H1 (cell line): ENCODE measurements around the gene CYSRT1. TPM values are rescaled to one million over a fixed set of nuclear protein-coding genes. Genes with fewer than 3 reads are reported as not detected.
A peak's percentile ranks its signal among the peaks of the same experiment; 100 is the strongest.

Source experiments
- CTCF ChIA-PET: fragments of 300-600 bp; sonication (Branson Sonifier 250); formaldehyde crosslinking; loops from one replicate; lab custom pipeline; 2021; ENCODE audit not compliant: partially characterized antibody; lab: Charles Lee
- POLR2A ChIA-PET: fragments of 300-600 bp; sonication (Branson Sonifier 250); formaldehyde crosslinking; loops from one replicate; lab custom pipeline; 2021; ENCODE audit warnings: inconsistent platforms; ENCODE audit not compliant: partially characterized antibody; lab: Charles Lee
- DNase-seq, 2 experiments: peaks; one replicate each; pipeline versions ENCODE4 v3.0.0 to v3.0.0-alpha.2; 2010 to 2022; ENCODE audit warnings: low spot score in 2 of 2, low read depth in 1 of 2, mixed read lengths in 1 of 2
- FAIRE-seq: peaks from 2 replicates; lab custom pipeline; 2011; peaks lifted over from hg19 to GRCh38; lab: Jason Lieb, UNC
- H2AFZ ChIP-seq: 2 replicates; pipeline ENCODE4 v1.8.1; 2012; ENCODE audit warnings: low read length, inconsistent platforms
- H2AK5ac ChIP-seq: 2 replicates; pipeline ENCODE4 v1.6.1; 2013; ENCODE audit warnings: low read depth, low read length
- H2BK120ac ChIP-seq: replicated peaks from 2 replicates; pipeline ENCODE3; 2013; ENCODE audit warnings: low read depth, low read length, inconsistent platforms
- H2BK12ac ChIP-seq: 2 replicates; pipeline ENCODE4 v1.6.1; 2013; ENCODE audit warnings: low read depth, low read length
- H2BK15ac ChIP-seq: 2 replicates; pipeline ENCODE4 v1.6.1; 2013; ENCODE audit warnings: low read length
- H2BK20ac ChIP-seq: 2 replicates; pipeline ENCODE4 v1.6.1; 2013; ENCODE audit warnings: low read length
- H2BK5ac ChIP-seq: 2 replicates; pipeline ENCODE4 v1.6.1; 2013; ENCODE audit warnings: low read depth, low read length
- H3K14ac ChIP-seq: 2 replicates; pipeline ENCODE4 v1.6.1; 2013; ENCODE audit warnings: inconsistent platforms; ENCODE audit not compliant: insufficient read length
- H3K18ac ChIP-seq: 2 replicates; pipeline ENCODE4 v1.6.1; 2013; ENCODE audit warnings: low read length; ENCODE audit errors: extremely low read depth
- H3K23ac ChIP-seq: 2 replicates; pipeline ENCODE4 v1.6.1; 2013; ENCODE audit warnings: inconsistent platforms; ENCODE audit not compliant: insufficient read length
- H3K23me2 ChIP-seq: 2 replicates; pipeline ENCODE4 v1.6.1; 2013; ENCODE audit warnings: low read depth, low read length
- H3K27ac ChIP-seq: 2 replicates; pipeline ENCODE4 v1.6.1; 2011; ENCODE audit warnings: low read depth, low read length, inconsistent platforms
- H3K27me3 ChIP-seq, 4 experiments: replicated peaks in 1 of 4; 1 replicate in 1 of 4; 2 replicates in 3 of 4; pipeline versions ENCODE4 v1.6.1 to v1.8.1; 2011 to 2013; ENCODE audit warnings: low read length in 3 of 4, mild to moderate bottlenecking in 3 of 4, inconsistent platforms in 2 of 4, mixed read lengths in 2 of 4, moderate library complexity in 1 of 4; ENCODE audit not compliant: control insufficient read depth in 3 of 4, insufficient read depth in 3 of 4; ENCODE audit errors: extremely low read depth in 1 of 4
- H3K36me3 ChIP-seq, 4 experiments: 2 replicates each; pipeline versions ENCODE4 v1.6.1 to v1.8.1; 2011 to 2013; ENCODE audit warnings: mild to moderate bottlenecking in 4 of 4, low read length in 3 of 4, moderate library complexity in 2 of 4, control low read depth in 1 of 4, inconsistent platforms in 1 of 4; ENCODE audit not compliant: insufficient read depth in 4 of 4, control insufficient read depth in 2 of 4
- H3K4ac ChIP-seq: replicated peaks from 2 replicates; pipeline ENCODE3; 2013; ENCODE audit warnings: low read length, low read depth, mixed read lengths, inconsistent platforms; ENCODE audit not compliant: insufficient read length
- H3K4me1 ChIP-seq, 4 experiments: replicated peaks in 1 of 4; 1 replicate in 1 of 4; 2 replicates in 3 of 4; pipeline versions ENCODE4 v1.6.1 to v1.8.1; 2011 to 2013; ENCODE audit warnings: low read length in 3 of 4, inconsistent platforms in 2 of 4, mixed read lengths in 1 of 4; ENCODE audit not compliant: insufficient read depth in 4 of 4, control insufficient read depth in 3 of 4
- H3K4me2 ChIP-seq, 2 experiments: 2 replicates each; pipeline versions ENCODE4 v1.6.1 to v1.8.1; 2011 to 2013; ENCODE audit warnings: low read depth in 2 of 2, low read length in 2 of 2, control low read depth in 1 of 2, inconsistent platforms in 1 of 2, mild to moderate bottlenecking in 1 of 2; ENCODE audit not compliant: insufficient read depth in 1 of 2
- H3K4me3 ChIP-seq, 4 experiments: fragments of 200-600, 300-600 bp in 1 of 4; sonication (generic), shearing (Covaris generic), sonication (Bioruptor Twin) in 1 of 4; 2 replicates each; pipeline versions ENCODE4 v1.5.1 to v1.8.1; 2011 to 2016; ENCODE audit warnings: low read length in 4 of 4, low read depth in 3 of 4, control low read depth in 2 of 4, inconsistent platforms in 2 of 4, mild to moderate bottlenecking in 2 of 4, mixed read lengths in 1 of 4, moderate library complexity in 1 of 4; ENCODE audit not compliant: insufficient read depth in 2 of 4; ENCODE audit errors: extremely low read depth in 1 of 4
- H3K56ac ChIP-seq: replicated peaks from 2 replicates; pipeline ENCODE3; 2013; ENCODE audit warnings: low read depth, mild to moderate bottlenecking, mixed read lengths, low read length, inconsistent platforms; ENCODE audit not compliant: insufficient read length
- H3K79me1 ChIP-seq: 2 replicates; pipeline ENCODE4 v1.6.1; 2013; ENCODE audit warnings: low read depth, low read length, control low read depth
- H3K79me2 ChIP-seq, 2 experiments: 2 replicates each; pipeline versions ENCODE4 v1.6.1 to v1.8.1; 2012 to 2013; ENCODE audit warnings: low read length in 2 of 2, mild to moderate bottlenecking in 2 of 2, inconsistent platforms in 1 of 2; ENCODE audit not compliant: insufficient read depth in 2 of 2, control insufficient read depth in 1 of 2
- H3K9ac ChIP-seq, 4 experiments: replicated peaks in 1 of 4; 1 replicate in 1 of 4; 2 replicates in 3 of 4; pipeline versions ENCODE4 v1.6.1 to v1.8.1; 2011 to 2013; ENCODE audit warnings: low read depth in 3 of 4, low read length in 3 of 4, control low read depth in 2 of 4, mild to moderate bottlenecking in 2 of 4, moderate library complexity in 2 of 4, inconsistent platforms in 1 of 4; ENCODE audit errors: extremely low read depth in 1 of 4
- H3K9me3 ChIP-seq, 2 experiments: 2 replicates each; pipeline versions ENCODE4 v1.6.1 to v1.8.1; 2012 to 2013; ENCODE audit warnings: mild to moderate bottlenecking in 2 of 2, moderate library complexity in 2 of 2, control low read depth in 1 of 2, inconsistent platforms in 1 of 2, low read depth in 1 of 2, low read length in 1 of 2, mixed read lengths in 1 of 2; ENCODE audit not compliant: insufficient read depth in 2 of 2
- H4K20me1 ChIP-seq, 2 experiments: replicated peaks in 1 of 2; 2 replicates each; pipeline versions ENCODE3 to v1.8.1; 2011 to 2013; ENCODE audit warnings: inconsistent platforms in 2 of 2, low read length in 2 of 2, mild to moderate bottlenecking in 1 of 2; ENCODE audit not compliant: insufficient read depth in 2 of 2, control insufficient read depth in 1 of 2
- H4K5ac ChIP-seq: 2 replicates; pipeline ENCODE4 v1.6.1; 2013; ENCODE audit warnings: low read length, low read depth, mixed read lengths, inconsistent platforms; ENCODE audit not compliant: insufficient read length
- H4K8ac ChIP-seq: 2 replicates; pipeline ENCODE4 v1.8.0; 2013; ENCODE audit warnings: mild to moderate bottlenecking, moderate library complexity, low read length, inconsistent platforms; ENCODE audit not compliant: insufficient read depth; ENCODE audit errors: extremely low read depth
- H4K91ac ChIP-seq: replicated peaks from 2 replicates; pipeline ENCODE3; 2013; ENCODE audit warnings: low read length, mixed read lengths, inconsistent platforms; ENCODE audit not compliant: insufficient read length
- KDM1A ChIP-seq: fragments of 200-600, 300-600 bp; sonication (generic); IDR thresholded peaks from 2 replicates; pipeline ENCODE4 v1.7.1; 2016; ENCODE audit warnings: mild to moderate bottlenecking, low read length, borderline replicate concordance
- PHF8 ChIP-seq: fragments of 200-600 bp; sonication (generic); conservative IDR thresholded peaks from 2 replicates; pipeline ENCODE4 v1.7.1; 2012; ENCODE audit warnings: low read depth, mild to moderate bottlenecking, inconsistent platforms, low read length, moderate library complexity
- RAD21 ChIP-seq, 2 experiments: IDR thresholded peaks in 1 of 2; conservative IDR thresholded peaks in 1 of 2; 2 replicates each; pipeline ENCODE4 v1.6.1; 2011; ENCODE audit warnings: low read depth in 2 of 2, low read length in 2 of 2, improper control_type of control experiment in 1 of 2, inconsistent platforms in 1 of 2, mild to moderate bottlenecking in 1 of 2, moderate library complexity in 1 of 2
- TAF1 ChIP-seq: IDR thresholded peaks from 2 replicates; pipeline ENCODE4 v1.6.1; 2011; ENCODE audit warnings: mild to moderate bottlenecking, low read depth, low read length
- ZNF274 ChIP-seq: IDR thresholded peaks from 2 replicates; pipeline ENCODE4 v1.7.0; 2012; ENCODE audit warnings: low read length, borderline replicate concordance; ENCODE audit errors: extremely low read depth
- whole genome bisulfite sequencing, 2 experiments: shearing (Covaris generic) in 1 of 2; methylation state at CpG; one replicate each; pipeline versions ENCODE4 v1.1.6 to v1.1.7; 2013 to 2015; ENCODE audit warnings: low lambda C conversion rate in 2 of 2, mixed read lengths in 2 of 2, inconsistent platforms in 1 of 2, low coverage in 1 of 2, missing lambda C conversion rate in 1 of 2; ENCODE audit not compliant: insufficient replicate concordance in 2 of 2, insufficient coverage in 1 of 2, insufficient read length in 1 of 2; ENCODE audit errors: extremely low coverage in 1 of 2, missing lambda C conversion rate in 1 of 2; 5-methylcytosine and 5-hydroxymethylcytosine counted together
- polyA plus RNA-seq, 7 experiments: library from polyadenylated mRNA; depleted of rRNA in 3 of 7; stranded (reverse) in 5 of 7; unstranded in 2 of 7; fragments of >200 nt in 5 of 7; fragments of 200-250 nt in 2 of 7; gene quantifications; 1 replicate in 5 of 7; 2 replicates in 1 of 7; 4 replicates in 1 of 7; pipeline versions ENCODE4 v1.2.1 to v1.2.3, GENCODE V29; 2011 to 2013; ENCODE audit warnings: missing spikeins in 2 of 7, mixed read lengths in 2 of 7
- total RNA-seq: library from RNA; stranded (reverse); fragmentation: NEBNext Ultra II Directional; extraction: Animal tissue kit (Norgen Biotek cat#: 25700); gene quantifications from 2 replicates; pipeline ENCODE4 v1.2.1, GENCODE V29; 2021
- TF ChIP-seq, protein P1 (sequence below), 3 experiments: IDR thresholded peaks; 1 replicate in 2 of 3; 2 replicates in 1 of 3; pipeline versions ENCODE4 v1.5.1 to v1.6.1; 2011; ENCODE audit warnings: low read length in 3 of 3, mild to moderate bottlenecking in 3 of 3, inconsistent platforms in 2 of 3, low read depth in 1 of 3, moderate library complexity in 1 of 3; ENCODE audit not compliant: insufficient read depth in 1 of 3; ENCODE audit errors: control extremely low read depth in 1 of 3

Gene CYSRT1
- total and polyA plus RNA-seq, 2 of the 8 experiments (the other 6 are each of a cell fraction or from before 2014, with no cell fraction given): 1.0 to 6.5 TPM

DNA sequence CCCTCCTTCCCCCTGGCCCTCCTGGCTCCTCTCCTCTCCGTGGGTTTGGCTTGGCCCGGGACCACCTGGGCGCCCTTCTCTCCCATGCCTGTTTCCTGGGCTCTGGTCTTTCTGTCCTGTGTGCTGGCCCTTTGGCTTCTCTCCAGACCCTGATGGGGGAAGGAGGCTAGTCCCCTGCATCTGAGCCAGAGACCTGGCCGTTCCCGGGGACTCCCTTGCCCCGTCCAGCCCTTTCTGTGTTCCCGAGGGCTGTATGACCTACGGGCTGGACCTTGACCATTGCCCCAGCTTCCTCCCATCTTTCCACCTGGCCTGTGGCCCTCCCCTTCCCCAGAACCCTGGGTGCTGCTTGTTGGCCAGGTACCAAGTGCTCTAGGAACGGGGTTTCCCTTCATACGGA lies 38.5 kb downstream of the CYSRT1 start:
- Histone ChIP-seq H3K14ac (no peak overlapping the region), H2BK15ac (no peak overlapping the region), H3K4me2 (no peak overlapping the region), H3K4me1 (no peaks in the 10 kb centered on the region), H3K56ac (no peak overlapping the region), H3K9ac (no peak overlapping the region), H3K36me3 (peaks cover 9 to 34% (median 24%) of the 10 kb centered on the region in 4 experiments), H2BK120ac (no peak overlapping the region), H3K79me2 (no peaks in the 10 kb centered on the region), H3K79me1 (no peaks in the 10 kb centered on the region), H2BK12ac (no peak overlapping the region), H4K8ac (no peak overlapping the region), H2BK5ac (peak overlapping the region; percentile 44; the same call in 1 of the 2 replicates), H4K91ac (no peak overlapping the region), H2AK5ac (no peak overlapping the region), H3K4me3 (no peak overlapping the region), H4K20me1 (peaks cover 0 to 10% of the 10 kb centered on the region in 2 experiments), H3K9me3 (no peaks in the 10 kb centered on the region), H3K18ac (no peak overlapping the region), H3K23me2 (no peaks in the 10 kb centered on the region), H3K23ac (no peak overlapping the region), H2AFZ (no peak overlapping the region), H3K27me3 (no peaks in the 10 kb centered on the region), H3K4ac (no peak overlapping the region), H3K27ac (no peak overlapping the region), H4K5ac (no peak overlapping the region), H2BK20ac (no peak overlapping the region)
- CTCF ChIA-PET: interaction anchor here (3.2 to 5.3 kb wide), 2 partner anchors 16 to 26 kb away, joined by 10 to 29 read pairs; a partner anchor contains a TSS
- 89% methylated on average over 10 of the region's 10 CpGs; no CpG with 5 or more reads in 1 of the 2 experiments for WGBS, 2 experiments
- DNase-seq (no peak), FAIRE-seq (no peak)
- TF ChIP-seq, protein P1, sequence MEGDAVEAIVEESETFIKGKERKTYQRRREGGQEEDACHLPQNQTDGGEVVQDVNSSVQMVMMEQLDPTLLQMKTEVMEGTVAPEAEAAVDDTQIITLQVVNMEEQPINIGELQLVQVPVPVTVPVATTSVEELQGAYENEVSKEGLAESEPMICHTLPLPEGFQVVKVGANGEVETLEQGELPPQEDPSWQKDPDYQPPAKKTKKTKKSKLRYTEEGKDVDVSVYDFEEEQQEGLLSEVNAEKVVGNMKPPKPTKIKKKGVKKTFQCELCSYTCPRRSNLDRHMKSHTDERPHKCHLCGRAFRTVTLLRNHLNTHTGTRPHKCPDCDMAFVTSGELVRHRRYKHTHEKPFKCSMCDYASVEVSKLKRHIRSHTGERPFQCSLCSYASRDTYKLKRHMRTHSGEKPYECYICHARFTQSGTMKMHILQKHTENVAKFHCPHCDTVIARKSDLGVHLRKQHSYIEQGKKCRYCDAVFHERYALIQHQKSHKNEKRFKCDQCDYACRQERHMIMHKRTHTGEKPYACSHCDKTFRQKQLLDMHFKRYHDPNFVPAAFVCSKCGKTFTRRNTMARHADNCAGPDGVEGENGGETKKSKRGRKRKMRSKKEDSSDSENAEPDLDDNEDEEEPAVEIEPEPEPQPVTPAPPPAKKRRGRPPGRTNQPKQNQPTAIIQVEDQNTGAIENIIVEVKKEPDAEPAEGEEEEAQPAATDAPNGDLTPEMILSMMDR (IDR thresholded peaks at IDR 0.05; ENCODE audit: control extremely low read depth in 1 of 3, insufficient read depth in 1 of 3, low read depth in 1 of 3, low read length in 3 of 3): no peak
- TF ChIP-seq ZNF274: no peak
- no peak for TF ChIP-seq PHF8
- TF ChIP-seq TAF1: no peak
- TF ChIP-seq KDM1A: no peak
- no peak for TF ChIP-seq RAD21 (IDR thresholded peaks at IDR 0.05 in 1 of 2, conservative IDR thresholded peaks at IDR 0.05 in 1 of 2; ENCODE audit: low read depth in 2 of 2, low read length in 2 of 2)
- POLR2A ChIA-PET: interaction anchor here (47.8 to 69.9 kb wide), 2 partner anchors 7 to 29 kb away, joined by 1462 read pairs; partner anchors contain the start of genes CYSRT1, NDOR1, NELFB and RNF208
